HFFc6 (cell line): ENCODE results near the gene FBXO7. TPM values are rescaled to one million over a fixed set of nuclear protein-coding genes. Genes with fewer than 3 reads are reported as not detected.
A peak's percentile ranks its signal among the peaks of the same experiment; 100 is the strongest.

Source experiments
- DNase-seq: peaks from one replicate; pipeline ENCODE4 v3.0.0-alpha.2; 2018
- H3K27ac Mint-ChIP-seq: 2 replicates; pipeline ENCODE4 v1.8.0; 2020; ENCODE audit warnings: mild to moderate bottlenecking, mixed read lengths
- H3K27me3 Mint-ChIP-seq: 2 replicates; pipeline ENCODE4 v1.8.0; 2021; ENCODE audit warnings: mild to moderate bottlenecking, moderate library complexity, mixed read lengths; ENCODE audit not compliant: insufficient read depth
- H3K36me3 Mint-ChIP-seq: 2 replicates; pipeline ENCODE4 v1.8.0; 2021; ENCODE audit warnings: low read depth, mixed read lengths
- H3K4me1 Mint-ChIP-seq: 2 replicates; pipeline ENCODE4 v1.8.0; 2020; ENCODE audit warnings: low read depth, mixed read lengths
- H3K4me3 Mint-ChIP-seq: 2 replicates; pipeline ENCODE4 v1.8.0; 2020; ENCODE audit warnings: mild to moderate bottlenecking, moderate library complexity, mixed read lengths
- H3K9me3 Mint-ChIP-seq: 2 replicates; pipeline ENCODE4 v1.8.0; 2020; ENCODE audit warnings: mild to moderate bottlenecking, mixed read lengths
- CTCF ChIP-seq: fragments of 200-600 bp; sonication (generic); IDR thresholded peaks from 2 replicates; pipeline ENCODE4 v1.5.0; 2021; ENCODE audit warnings: antibody characterized with exemption, mild to moderate bottlenecking
- total RNA-seq, 6 experiments: library from RNA; stranded (reverse); fragmentation: NEBNext Ultra II Directional; extraction: Animal tissue kit (Norgen Biotek cat#: 25700); gene quantifications; 2 replicates in 1 of 6; 3 replicates in 5 of 6; pipeline ENCODE4 v1.2.3, GENCODE V29; 2021

FBXO7 gene
- total RNA-seq, 6 experiments from 2014 or later: 61.6 to 81.7 (median 70.8) TPM

GRCh38 chr22:32531931-32532819, 57.6 kb downstream of the FBXO7 start:
- H3K4me1 Mint-ChIP-seq: peaks cover 58% of the 10 kb centered on the region
- peaks cover 2% of the 10 kb centered on the region for H3K27me3 Mint-ChIP-seq
- TF ChIP-seq CTCF: no peak
- DNase-seq: peak; percentile 92
- no peaks in the 10 kb centered on the region for H3K9me3 Mint-ChIP-seq
- H3K27ac Mint-ChIP-seq: peak overlapping the region; percentile 88
- no peaks in the 10 kb centered on the region for H3K36me3 Mint-ChIP-seq
- peak overlapping the region; percentile 68; the same call in 1 of the 2 replicates for H3K4me3 Mint-ChIP-seq

- H3K27ac Mint-ChIP-seq: peak overlapping the region; percentile 88
These were observed 58.2 kb downstream of the FBXO7 start for GRCh38 chr22:32532820-32533128.

GRCh38 chr22:32533265-32534111, 58.9 kb downstream of the FBXO7 start:
- Mint-ChIP-seq H3K4me1 (peaks cover 58% of the 10 kb centered on the region), H3K4me3 (peak overlapping the region; percentile 68), H3K36me3 (no peaks in the 10 kb centered on the region), H3K27me3 (peaks cover 2% of the 10 kb centered on the region), H3K9me3 (no peaks in the 10 kb centered on the region), H3K27ac (peak overlapping the region; percentile 88)
- TF ChIP-seq CTCF: no peak
- peak; percentile 43 for DNase-seq

More at GRCh38 chr22:32532820-32533128, 58.2 kb downstream of the FBXO7 start:
- TF ChIP-seq CTCF: no peak
- Mint-ChIP-seq H3K4me1 (peaks cover 58% of the 10 kb centered on the region), H3K36me3 (no peaks in the 10 kb centered on the region), H3K4me3 (peak overlapping the region; percentile 68; the same call in 1 of the 2 replicates), H3K27me3 (peaks cover 2% of the 10 kb centered on the region), H3K9me3 (no peaks in the 10 kb centered on the region)
- no peak for DNase-seq

GRCh38 chr22:32534252-32535235, 59.9 kb downstream of the FBXO7 start:
- H3K27ac Mint-ChIP-seq: peak overlapping the region; percentile 88
- peaks cover 2% of the 10 kb centered on the region for H3K27me3 Mint-ChIP-seq
- H3K9me3 Mint-ChIP-seq: no peaks in the 10 kb centered on the region
- no peaks in the 10 kb centered on the region for H3K36me3 Mint-ChIP-seq
- peak; percentile 21 for DNase-seq
- H3K4me3 Mint-ChIP-seq: no peak overlapping the region; the same call in 1 of the 2 replicates
- TF ChIP-seq CTCF: no peak
- H3K4me1 Mint-ChIP-seq: peaks cover 53% of the 10 kb centered on the region
